Esophagus muscularis mucosa (tissue), 4 donors: Measurements from ENCODE around the gene STUM. TPM values are rescaled to one million over a fixed set of nuclear protein-coding genes. Genes with fewer than 3 reads are reported as not detected.

Source experiments
- DNase-seq: peaks from one replicate; pipeline ENCODE4 v3.0.0-alpha.2; 2017; ENCODE audit errors: extremely low spot score
- H3K27ac ChIP-seq, 4 donors: fragments of 200-600 bp; sonication (generic); replicated peaks in 1 of 4; 1 replicate in 3 of 4; 2 replicates in 1 of 4; pipeline ENCODE4 v1.5.1; 2016 to 2019; ENCODE audit warnings: mild to moderate bottlenecking in 1 of 4
- H3K27me3 ChIP-seq, 4 donors: fragments of 200-600 bp; sonication (generic); one replicate each; pipeline versions ENCODE4 v1.5.1 to v1.6.0; 2016 to 2019
- H3K36me3 ChIP-seq, 4 donors: fragments of 200-600 bp; sonication (generic); one replicate each; pipeline ENCODE4 v1.5.1; 2016 to 2019
- H3K4me1 ChIP-seq, 4 donors: fragments of 200-600 bp; sonication (generic); one replicate each; pipeline ENCODE4 v1.5.1; 2016 to 2019
- H3K4me3 ChIP-seq, 4 donors: fragments of 200-600 bp; sonication (generic); 1 replicate in 2 of 4; 2 replicates in 2 of 4; pipeline ENCODE4 v1.5.1; 2016 to 2019; ENCODE audit warnings: mild to moderate bottlenecking in 4 of 4, moderate library complexity in 1 of 4
- H3K9me3 ChIP-seq, 4 donors: fragments of 200-600 bp; sonication (generic); 1 replicate in 3 of 4; 2 replicates in 1 of 4; pipeline ENCODE4 v1.5.1; 2016 to 2019
- CTCF ChIP-seq, 3 experiments: fragments of 200-600 bp in 2 of 3; fragments of 450-650 bp in 1 of 3; sonication (generic) in 2 of 3; IDR thresholded peaks; one replicate each; pipeline ENCODE4 v1.5.1; 2017 to 2019; ENCODE audit warnings: antibody characterized with exemption in 3 of 3, mild to moderate bottlenecking in 2 of 3, moderate library complexity in 1 of 3
- EP300 ChIP-seq: sonication (generic); formaldehyde crosslinking; IDR thresholded peaks from one replicate; pipeline ENCODE4 v1.6.1; 2017; ENCODE audit warnings: antibody characterized with exemption
- POLR2A ChIP-seq: fragments of 450-650 bp; IDR thresholded peaks from one replicate; pipeline ENCODE4 v1.6.1; 2017; ENCODE audit warnings: antibody characterized with exemption, moderate library complexity, mild to moderate bottlenecking, low read depth
- POLR2AphosphoS5 ChIP-seq, 2 donors: sonication (generic); formaldehyde crosslinking; IDR thresholded peaks; one replicate each; pipeline ENCODE4 v1.6.1; 2017; ENCODE audit warnings: antibody characterized with exemption in 2 of 2
- WGBS: methylation state at CpG from one replicate; pipeline ENCODE4 v1.1.5; 2018; 5-methylcytosine and 5-hydroxymethylcytosine counted together
- intact Hi-C: fragments of 100-400 bp; cut with DNase I; formaldehyde crosslinking; loops from one replicate; pipeline ENCODE4 v1.15.1; 2023
- total RNA-seq, 4 donors: library from RNA; depleted of rRNA; stranded (reverse); fragments of >200 nt; gene quantifications; one replicate each; pipeline versions ENCODE4 v1.1.0 to v1.2.1, GENCODE V29; 2016

The STUM gene
- total RNA-seq, 4 donors from 2014 or later, result 3.1 to 7.6 (median 6.3) TPM

- no peak overlapping the region for H3K27ac ChIP-seq
- H3K9me3 ChIP-seq, result no peaks in the 10 kb centered on the region
- intact Hi-C loops, result no loop called here
- no peak for DNase-seq
- H3K36me3 ChIP-seq, result no peaks in the 10 kb centered on the region
- no peaks in the 10 kb centered on the region for H3K27me3 ChIP-seq
- no peaks in the 10 kb centered on the region for H3K4me1 ChIP-seq
- H3K4me3 ChIP-seq, result no peak overlapping the region
- 92% methylated on average over 2 of the region's 2 CpGs for WGBS
- TF ChIP-seq POLR2A, result no peak
- TF ChIP-seq EP300, result no peak
- TF ChIP-seq CTCF (IDR thresholded peaks at IDR 0.05), result no peak
- no peak for TF ChIP-seq POLR2AphosphoS5 (IDR thresholded peaks at IDR 0.05)
These were observed 16.0 kb upstream of the STUM start for GRCh38 chr1:226532553-226532952.

- Histone ChIP-seq H3K9me3 (no peaks in the 10 kb centered on the region), H3K4me1 (no peaks in the 10 kb centered on the region), H3K4me3 (no peak overlapping the region), H3K36me3 (no peaks in the 10 kb centered on the region), H3K27me3 (no peaks in the 10 kb centered on the region), H3K27ac (no peak overlapping the region)
- WGBS, result 81% methylated on average over 5 of the region's 5 CpGs
- DNase-seq, result no peak
- intact Hi-C loops, result no loop called here
- TF ChIP-seq POLR2AphosphoS5 (IDR thresholded peaks at IDR 0.05) (no peak), CTCF (IDR thresholded peaks at IDR 0.05) (no peak), POLR2A (no peak), EP300 (no peak)
These were observed 15.3 kb upstream of the STUM start for GRCh38 chr1:226533220-226533619.

GRCh38 chr1:226534098-226534497 lies 14.5 kb upstream of the STUM start:
- Histone ChIP-seq H3K4me3 (no peak overlapping the region), H3K4me1 (no peaks in the 10 kb centered on the region), H3K9me3 (no peaks in the 10 kb centered on the region), H3K36me3 (no peaks in the 10 kb centered on the region), H3K27me3 (no peaks in the 10 kb centered on the region), H3K27ac (no peak overlapping the region)
- WGBS, result 96% methylated on average over 3 of the region's 3 CpGs
- no peak for TF ChIP-seq EP300
- no peak for TF ChIP-seq CTCF (IDR thresholded peaks at IDR 0.05)
- no peak for TF ChIP-seq POLR2A
- TF ChIP-seq POLR2AphosphoS5 (IDR thresholded peaks at IDR 0.05), result no peak
- no peak for DNase-seq
- intact Hi-C loops, result no loop called here

GRCh38 chr1:226534645-226535044 lies 13.9 kb upstream of the STUM start:
- Histone ChIP-seq H3K36me3 (no peaks in the 10 kb centered on the region), H3K27ac (no peak overlapping the region), H3K9me3 (no peaks in the 10 kb centered on the region), H3K27me3 (no peaks in the 10 kb centered on the region), H3K4me3 (no peak overlapping the region), H3K4me1 (no peaks in the 10 kb centered on the region)
- intact Hi-C loops, result no loop called here
- 98% methylated on average over 2 of the region's 2 CpGs for WGBS
- no peak for TF ChIP-seq CTCF (IDR thresholded peaks at IDR 0.05)
- DNase-seq, result no peak

GRCh38 chr1:226535666-226536065 lies 12.9 kb upstream of the STUM start:
- intact Hi-C loops, result no loop called here
- no peaks in the 10 kb centered on the region for H3K9me3 ChIP-seq
- DNase-seq, result no peak
- no peaks in the 10 kb centered on the region for H3K36me3 ChIP-seq
- 81% methylated on average over 9 of the region's 9 CpGs for WGBS
- no peaks in the 10 kb centered on the region for H3K4me1 ChIP-seq
- TF ChIP-seq POLR2AphosphoS5 (IDR thresholded peaks at IDR 0.05) (no peak), EP300 (no peak), CTCF (IDR thresholded peaks at IDR 0.05) (no peak), POLR2A (no peak)
- no peak overlapping the region for H3K4me3 ChIP-seq
- no peaks in the 10 kb centered on the region for H3K27me3 ChIP-seq
- no peak overlapping the region for H3K27ac ChIP-seq
